Dendritic cell treated with granulocyte-macrophage colony-stimulating factor and Interleukin-4, amounts not matched to agents 40 ng/mL and 50 ng/mL, for 4 days (primary cell): ENCODE data around the gene GPR171.

Experiments
- H3K27ac Mint-ChIP-seq: one replicate; pipeline ENCODE4 v1.8.0; 2022; ENCODE audit warnings: mild to moderate bottlenecking, mixed read lengths
- H3K27me3 Mint-ChIP-seq: one replicate; pipeline ENCODE4 v1.8.0; 2022; ENCODE audit warnings: mild to moderate bottlenecking, mixed read lengths
- H3K36me3 Mint-ChIP-seq: one replicate; pipeline ENCODE4 v1.8.0; 2022; ENCODE audit warnings: low read depth, mixed read lengths
- H3K4me1 Mint-ChIP-seq: one replicate; pipeline ENCODE4 v1.8.0; 2022; ENCODE audit warnings: low read depth, mixed read lengths
- H3K4me3 Mint-ChIP-seq: one replicate; pipeline ENCODE4 v1.8.0; 2022; ENCODE audit warnings: mild to moderate bottlenecking, moderate library complexity, mixed read lengths
- H3K9me3 Mint-ChIP-seq: one replicate; pipeline ENCODE4 v1.8.0; 2022; ENCODE audit warnings: mixed read lengths
- intact Hi-C: fragments of 100-400 bp; cut with micrococcal nuclease; formaldehyde crosslinking; loops from one replicate; pipeline ENCODE4 v1.15.0; 2022

Gene GPR171

GRCh38 chr3:151204530-151205402 is 1.8 kb upstream of the GPR171 start:
- intact Hi-C loops, result loop anchor here (5.0 kb wide), 1 partner anchor 32 kb away; no protein-coding TSS in a partner anchor
- H3K27me3 Mint-ChIP-seq, result no peaks in the 10 kb centered on the region
- H3K36me3 Mint-ChIP-seq, result no peaks in the 10 kb centered on the region
- H3K27ac Mint-ChIP-seq, result peak overlapping the region; percentile 38
- no peak overlapping the region for H3K4me3 Mint-ChIP-seq
- H3K9me3 Mint-ChIP-seq, result no peaks in the 10 kb centered on the region
- H3K4me1 Mint-ChIP-seq, result peaks cover 33% of the 10 kb centered on the region

- no peak overlapping the region for H3K27ac Mint-ChIP-seq
- intact Hi-C loops, result no loop called here
- H3K36me3 Mint-ChIP-seq, result no peaks in the 10 kb centered on the region
- H3K9me3 Mint-ChIP-seq, result no peaks in the 10 kb centered on the region
- no peaks in the 10 kb centered on the region for H3K27me3 Mint-ChIP-seq
- peaks cover 13% of the 10 kb centered on the region for H3K4me1 Mint-ChIP-seq
- H3K4me3 Mint-ChIP-seq, result no peak overlapping the region
These were observed 1.8 kb downstream of the GPR171 start for GRCh38 chr3:151201051-151201730.

GRCh38 chr3:151200586-151200985 is 2.4 kb downstream of the GPR171 start:
- H3K4me1 Mint-ChIP-seq, result peaks cover 13% of the 10 kb centered on the region
- intact Hi-C loops, result no loop called here
- no peaks in the 10 kb centered on the region for H3K36me3 Mint-ChIP-seq
- H3K4me3 Mint-ChIP-seq, result no peak overlapping the region
- no peaks in the 10 kb centered on the region for H3K9me3 Mint-ChIP-seq
- no peak overlapping the region for H3K27ac Mint-ChIP-seq
- no peaks in the 10 kb centered on the region for H3K27me3 Mint-ChIP-seq

- Mint-ChIP-seq H3K36me3 (no peaks in the 10 kb centered on the region), H3K27me3 (no peaks in the 10 kb centered on the region), H3K4me1 (peaks cover 13% of the 10 kb centered on the region), H3K27ac (peak overlapping the region; percentile 73), H3K4me3 (no peak overlapping the region), H3K9me3 (no peaks in the 10 kb centered on the region)
- intact Hi-C loops, result no loop called here
These were observed 3.2 kb downstream of the GPR171 start for GRCh38 chr3:151199554-151200438.

GRCh38 chr3:151198849-151199248 is 4.2 kb downstream of the GPR171 start:
- peaks cover 7% of the 10 kb centered on the region for H3K4me1 Mint-ChIP-seq
- H3K4me3 Mint-ChIP-seq, result no peak overlapping the region
- no peaks in the 10 kb centered on the region for H3K36me3 Mint-ChIP-seq
- H3K9me3 Mint-ChIP-seq, result no peaks in the 10 kb centered on the region
- intact Hi-C loops, result no loop called here
- no peak overlapping the region for H3K27ac Mint-ChIP-seq
- H3K27me3 Mint-ChIP-seq, result no peaks in the 10 kb centered on the region

- H3K9me3 Mint-ChIP-seq, result no peaks in the 10 kb centered on the region
- no peak overlapping the region for H3K27ac Mint-ChIP-seq
These were observed 4.8 kb downstream of the GPR171 start for GRCh38 chr3:151197981-151198767.

GRCh38 chr3:151197228-151197627 is 5.8 kb downstream of the GPR171 start:
- intact Hi-C loops, result no loop called here

More at GRCh38 chr3:151197981-151198767, 4.8 kb downstream of the GPR171 start:
- intact Hi-C loops, result no loop called here
- Mint-ChIP-seq H3K27me3 (no peaks in the 10 kb centered on the region), H3K4me3 (no peak overlapping the region), H3K4me1 (peaks cover 7% of the 10 kb centered on the region), H3K36me3 (no peaks in the 10 kb centered on the region)

GRCh38 chr3:151196434-151196833 is 6.6 kb downstream of the GPR171 start:
- intact Hi-C loops, result no loop called here
- Mint-ChIP-seq H3K9me3 (no peaks in the 10 kb centered on the region), H3K27me3 (no peaks in the 10 kb centered on the region), H3K36me3 (no peaks in the 10 kb centered on the region), H3K27ac (no peak overlapping the region), H3K4me3 (no peak overlapping the region), H3K4me1 (peaks cover 7% of the 10 kb centered on the region)

More at GRCh38 chr3:151197228-151197627, 5.8 kb downstream of the GPR171 start:
- no peak overlapping the region for H3K4me3 Mint-ChIP-seq
- H3K4me1 Mint-ChIP-seq, result peaks cover 7% of the 10 kb centered on the region
- no peaks in the 10 kb centered on the region for H3K36me3 Mint-ChIP-seq
- H3K9me3 Mint-ChIP-seq, result no peaks in the 10 kb centered on the region
- H3K27ac Mint-ChIP-seq, result no peak overlapping the region
- H3K27me3 Mint-ChIP-seq, result no peaks in the 10 kb centered on the region

- H3K27me3 Mint-ChIP-seq, result no peaks in the 10 kb centered on the region
- peaks cover 7% of the 10 kb centered on the region for H3K4me1 Mint-ChIP-seq
- H3K9me3 Mint-ChIP-seq, result no peaks in the 10 kb centered on the region
- no peak overlapping the region for H3K27ac Mint-ChIP-seq
- intact Hi-C loops, result no loop called here
- H3K36me3 Mint-ChIP-seq, result no peaks in the 10 kb centered on the region
- H3K4me3 Mint-ChIP-seq, result no peak overlapping the region
These were observed 7.2 kb downstream of the GPR171 start for GRCh38 chr3:151195826-151196225.

GRCh38 chr3:151192545-151192944 is 10.5 kb downstream of the GPR171 start:
- Mint-ChIP-seq H3K36me3 (no peaks in the 10 kb centered on the region), H3K4me3 (no peak overlapping the region), H3K27ac (no peak overlapping the region), H3K9me3 (no peaks in the 10 kb centered on the region), H3K4me1 (peaks cover 23% of the 10 kb centered on the region), H3K27me3 (no peaks in the 10 kb centered on the region)
- intact Hi-C loops, result no loop called here

- peaks cover 35% of the 10 kb centered on the region for H3K4me1 Mint-ChIP-seq
- no peak overlapping the region for H3K27ac Mint-ChIP-seq
- H3K36me3 Mint-ChIP-seq, result no peaks in the 10 kb centered on the region
- H3K27me3 Mint-ChIP-seq, result no peaks in the 10 kb centered on the region
- no peaks in the 10 kb centered on the region for H3K9me3 Mint-ChIP-seq
- intact Hi-C loops, result no loop called here
- H3K4me3 Mint-ChIP-seq, result no peak overlapping the region
These were observed 11.9 kb downstream of the GPR171 start for GRCh38 chr3:151191095-151191494.

GRCh38 chr3:151183265-151183671 is 19.7 kb downstream of the GPR171 start:
- peak overlapping the region; percentile 79 for H3K27ac Mint-ChIP-seq
- peaks cover 56% of the 10 kb centered on the region for H3K4me1 Mint-ChIP-seq
- intact Hi-C loops, result no loop called here
- H3K4me3 Mint-ChIP-seq, result peak overlapping the region; percentile 35
- H3K27me3 Mint-ChIP-seq, result no peaks in the 10 kb centered on the region
- H3K36me3 Mint-ChIP-seq, result no peaks in the 10 kb centered on the region
- no peaks in the 10 kb centered on the region for H3K9me3 Mint-ChIP-seq
